H9 (cell line): ENCODE measurements around the gene ASH1L. TPM values are rescaled to one million over a fixed set of nuclear protein-coding genes. Genes with fewer than 3 reads are reported as not detected.

Source experiments
- DNase-seq: peaks from one replicate; pipeline ENCODE4 v3.0.0-alpha.2; 2017
- H2AFZ ChIP-seq: one replicate; pipeline ENCODE4 v1.6.1; 2013; ENCODE audit warnings: mild to moderate bottlenecking, low read length, control low read depth, moderate library complexity
- H2AK5ac ChIP-seq: 2 replicates; pipeline ENCODE4 v1.6.1; 2013; ENCODE audit warnings: low read length, control low read depth, mixed read lengths; ENCODE audit not compliant: insufficient read length
- H2BK120ac ChIP-seq: one replicate; pipeline ENCODE4 v1.6.1; 2013; ENCODE audit warnings: low read depth, mild to moderate bottlenecking, low read length, control low read depth, inconsistent platforms; ENCODE audit not compliant: poor library complexity, severe bottlenecking
- H2BK12ac ChIP-seq: 2 replicates; pipeline ENCODE4 v1.6.1; 2013; ENCODE audit warnings: low read length, control low read depth, mixed read lengths, low read depth; ENCODE audit not compliant: insufficient read length
- H2BK15ac ChIP-seq: 2 replicates; pipeline ENCODE4 v1.6.1; 2013; ENCODE audit warnings: low read depth, low read length, control low read depth
- H2BK20ac ChIP-seq: one replicate; pipeline ENCODE4 v1.6.1; 2013; ENCODE audit warnings: low read depth, mild to moderate bottlenecking, low read length, control low read depth, inconsistent platforms; ENCODE audit not compliant: poor library complexity, severe bottlenecking
- H2BK5ac ChIP-seq: 2 replicates; pipeline ENCODE4 v1.6.1; 2013; ENCODE audit warnings: low read length, control low read depth, mixed read lengths; ENCODE audit not compliant: insufficient read length
- H3K14ac ChIP-seq: 2 replicates; pipeline ENCODE4 v1.6.1; 2013; ENCODE audit warnings: low read length, control low read depth; ENCODE audit not compliant: insufficient read depth
- H3K18ac ChIP-seq: 2 replicates; pipeline ENCODE4 v1.6.1; 2013; ENCODE audit warnings: low read depth, mild to moderate bottlenecking, mixed read lengths, low read length, control low read depth; ENCODE audit not compliant: insufficient read length
- H3K23ac ChIP-seq: 2 replicates; pipeline ENCODE4 v1.6.1; 2013; ENCODE audit warnings: low read length, control low read depth, mixed read lengths, low read depth; ENCODE audit not compliant: insufficient read length
- H3K23me2 ChIP-seq: 2 replicates; pipeline ENCODE4 v1.6.1; 2013; ENCODE audit warnings: low read depth, mild to moderate bottlenecking, mixed read lengths, low read length, control low read depth; ENCODE audit not compliant: insufficient read length, poor library complexity, severe bottlenecking
- H3K27ac ChIP-seq: 2 replicates; pipeline ENCODE4 v1.5.1; 2013; ENCODE audit warnings: low read length, control low read depth, mixed read lengths, low read depth; ENCODE audit not compliant: insufficient read length
- H3K27me3 ChIP-seq: 2 replicates; pipeline ENCODE4 v1.6.1; 2013; ENCODE audit warnings: low read length, control low read depth, inconsistent platforms; ENCODE audit not compliant: insufficient read depth
- H3K4ac ChIP-seq: 2 replicates; pipeline ENCODE4 v1.6.1; 2013; ENCODE audit warnings: low read depth, mild to moderate bottlenecking, control low read depth, inconsistent platforms, low read length, moderate library complexity
- H3K4me1 ChIP-seq: 2 replicates; pipeline ENCODE4 v1.6.1; 2013; ENCODE audit warnings: low read length, control low read depth, inconsistent platforms; ENCODE audit not compliant: insufficient read depth
- H3K4me2 ChIP-seq: 2 replicates; pipeline ENCODE4 v1.6.1; 2013; ENCODE audit warnings: low read length, control low read depth, mixed read lengths; ENCODE audit not compliant: insufficient read length, insufficient read depth
- H3K56ac ChIP-seq: 2 replicates; pipeline ENCODE4 v1.6.1; 2013; ENCODE audit warnings: low read depth, mild to moderate bottlenecking, mixed read lengths, low read length, control low read depth; ENCODE audit not compliant: insufficient read length
- H3K79me1 ChIP-seq: 2 replicates; pipeline ENCODE4 v1.6.1; 2013; ENCODE audit warnings: low read depth, mild to moderate bottlenecking, moderate library complexity, low read length, control low read depth, inconsistent platforms; ENCODE audit not compliant: insufficient read depth, poor library complexity, severe bottlenecking
- H3K79me2 ChIP-seq: 2 replicates; pipeline ENCODE4 v1.6.1; 2013; ENCODE audit warnings: low read length, control low read depth, inconsistent platforms; ENCODE audit not compliant: insufficient read depth
- H3K9ac ChIP-seq: 2 replicates; pipeline ENCODE4 v1.6.1; 2013; ENCODE audit warnings: low read length, control low read depth, mixed read lengths; ENCODE audit not compliant: insufficient read length; ENCODE audit errors: extremely low read depth
- H3K9me3 ChIP-seq: one replicate; pipeline ENCODE4 v1.6.1; 2013; ENCODE audit warnings: low read depth, low read length, inconsistent platforms; ENCODE audit not compliant: control insufficient read depth
- H3T11ph ChIP-seq: one replicate; pipeline ENCODE4 v1.6.1; 2013; ENCODE audit warnings: mild to moderate bottlenecking, low read length, control low read depth, inconsistent platforms
- H4K20me1 ChIP-seq: one replicate; pipeline ENCODE4 v1.6.1; 2013; ENCODE audit not compliant: control insufficient read depth, insufficient read length, insufficient read depth
- H4K5ac ChIP-seq: 2 replicates; pipeline ENCODE4 v1.6.1; 2013; ENCODE audit warnings: low read depth, mild to moderate bottlenecking, mixed read lengths, low read length, control low read depth; ENCODE audit not compliant: insufficient read length
- H4K8ac ChIP-seq: replicated peaks from 2 replicates; pipeline ENCODE4 v1.6.1; 2013; ENCODE audit warnings: low read length, control low read depth, mixed read lengths, low read depth; ENCODE audit not compliant: insufficient read length
- H4K91ac ChIP-seq: 2 replicates; pipeline ENCODE4 v1.6.1; 2013; ENCODE audit warnings: low read depth, mild to moderate bottlenecking, moderate library complexity, mixed read lengths, low read length, control low read depth; ENCODE audit not compliant: insufficient read length
- H3K27ac Mint-ChIP-seq, 3 experiments: 2 replicates in 2 of 3; 3 replicates in 1 of 3; pipeline ENCODE4 v1.8.0; 2020 to 2021; ENCODE audit warnings: mixed read lengths in 3 of 3, mild to moderate bottlenecking in 1 of 3, moderate library complexity in 1 of 3
- H3K27me3 Mint-ChIP-seq: 2 replicates; pipeline ENCODE4 v1.8.0; 2021; ENCODE audit warnings: low read depth, mild to moderate bottlenecking, moderate library complexity, mixed read lengths
- H3K36me3 Mint-ChIP-seq, 3 experiments: 2 replicates in 2 of 3; 3 replicates in 1 of 3; pipeline ENCODE4 v1.8.0; 2020 to 2021; ENCODE audit warnings: low read depth in 3 of 3, mixed read lengths in 3 of 3; ENCODE audit not compliant: insufficient read depth in 1 of 3
- H3K4me1 Mint-ChIP-seq, 2 experiments: 2 replicates each; pipeline ENCODE4 v1.8.0; 2020; ENCODE audit warnings: mixed read lengths in 2 of 2
- H3K4me3 Mint-ChIP-seq, 2 experiments: 2 replicates in 1 of 2; 3 replicates in 1 of 2; pipeline ENCODE4 v1.8.0; 2020 to 2021; ENCODE audit warnings: mild to moderate bottlenecking in 2 of 2, mixed read lengths in 2 of 2, moderate library complexity in 1 of 2
- H3K9me3 Mint-ChIP-seq, 2 experiments: 2 replicates in 1 of 2; 3 replicates in 1 of 2; pipeline ENCODE4 v1.8.0; 2020; ENCODE audit warnings: mild to moderate bottlenecking in 2 of 2, mixed read lengths in 2 of 2, moderate library complexity in 1 of 2
- CTCF ChIP-seq: fragments of 200-600 bp; sonication (generic); conservative IDR thresholded peaks from 3 replicates; pipeline ENCODE4 v1.8.0; 2021; ENCODE audit warnings: antibody characterized with exemption, mild to moderate bottlenecking
- WGBS: extraction: QIAGEN DNeasy Blood & Tissue Kit; methylation state at CpG from one replicate; pipeline ENCODE4 v1.1.7; 2013; ENCODE audit warnings: missing lambda C conversion rate, low lambda C conversion rate, mixed read lengths; ENCODE audit not compliant: insufficient read length; ENCODE audit errors: extremely low coverage; 5-methylcytosine and 5-hydroxymethylcytosine counted together
- total RNA-seq: library from RNA; stranded (reverse); gene quantifications from 2 replicates; pipeline ENCODE4 v1.2.1, GENCODE V29; 2021

ASH1L gene
- total RNA-seq, 1 experiment from 2014 or later: 32.8 TPM

- no peak overlapping the region for H2BK12ac ChIP-seq
- peaks cover 2% of the 10 kb centered on the region; the same call in 1 of the 2 replicates for H3K79me2 ChIP-seq
- no peaks in the 10 kb centered on the region for H3K27me3 ChIP-seq
- H2BK120ac ChIP-seq: no peak overlapping the region
- H3T11ph ChIP-seq: no peak overlapping the region
- peaks cover 13% of the 10 kb centered on the region for H3K79me1 ChIP-seq
- no peak overlapping the region for H3K4ac ChIP-seq
- no peak for DNase-seq
- peaks cover 7 to 26% (median 20%) of the 10 kb centered on the region in 3 experiments; a peak in 6 of 7 replicates for H3K36me3 Mint-ChIP-seq
- no peaks in the 10 kb centered on the region for H3K9me3 ChIP-seq
- H3K18ac ChIP-seq: no peak overlapping the region
- H2BK15ac ChIP-seq: no peak overlapping the region
- H3K27me3 Mint-ChIP-seq: no peaks in the 10 kb centered on the region
- no peak overlapping the region for H2BK20ac ChIP-seq
- no peak overlapping the region for H3K23ac ChIP-seq
- peaks cover 0 to 3% of the 10 kb centered on the region in 2 experiments; a peak in 1 of 5 replicates for H3K9me3 Mint-ChIP-seq
- no peak overlapping the region for H4K91ac ChIP-seq
- H3K27ac Mint-ChIP-seq: no peak overlapping the region
- H4K5ac ChIP-seq: no peak overlapping the region
- H3K56ac ChIP-seq: no peak overlapping the region
- WGBS: 100% methylated on average over 2 of the region's 2 CpGs
- TF ChIP-seq CTCF: no peak
- no peak overlapping the region for H2BK5ac ChIP-seq
- no peak overlapping the region for H3K4me2 ChIP-seq
- peaks cover 0 to 4% of the 10 kb centered on the region in 2 experiments; a peak in 2 of 4 replicates for H3K4me1 Mint-ChIP-seq
- H3K4me1 ChIP-seq: no peaks in the 10 kb centered on the region
- no peak overlapping the region for H3K4me3 Mint-ChIP-seq
- H3K14ac ChIP-seq: no peak overlapping the region
- no peak overlapping the region for H2AFZ ChIP-seq
- H3K9ac ChIP-seq: no peak overlapping the region
- H2AK5ac ChIP-seq: no peak overlapping the region
- H4K20me1 ChIP-seq: no peaks in the 10 kb centered on the region
- no peak overlapping the region for H3K27ac ChIP-seq
- H4K8ac ChIP-seq: no peak overlapping the region
- H3K23me2 ChIP-seq: no peaks in the 10 kb centered on the region
These were observed 40.5 kb downstream of the ASH1L start for GRCh38 chr1:155522069-155522468.
